Measurements from ENCODE around the gene PLEKHA5.
A peak's percentile ranks its signal among the peaks of the same experiment; 100 is the strongest.

PLEKHA5 gene

GRCh38 chr12:19220205-19220604 lies 90.7 kb downstream of the PLEKHA5 start:
- no peak overlapping the region for H3K4me3 ChIP-seq (ENCODE audit: low read length)
- peak; percentile 67 for DNase-seq (ENCODE audit: low read depth)
- TF ChIP-seq CTCF (conservative IDR thresholded peaks at IDR 0.05; ENCODE audit: low read length), result no peak

GRCh38 chr12:19220852-19221466 lies 91.4 kb downstream of the PLEKHA5 start:
- no peak for TF ChIP-seq CTCF (conservative IDR thresholded peaks at IDR 0.05; ENCODE audit: low read length)
- DNase-seq (ENCODE audit: low read depth), result peak; percentile 87
- H3K4me3 ChIP-seq (ENCODE audit: low read length), result no peak overlapping the region

- TF ChIP-seq CTCF (conservative IDR thresholded peaks at IDR 0.05; ENCODE audit: low read length), result no peak
- peak; percentile 53 for DNase-seq (ENCODE audit: low read depth)
Measured at GRCh38 chr12:19222558-19222957, 93.0 kb downstream of the PLEKHA5 start.

GRCh38 chr12:19223018-19223417 lies 93.5 kb downstream of the PLEKHA5 start:
- no peak for DNase-seq (ENCODE audit: low read depth)

More at GRCh38 chr12:19222558-19222957, 93.0 kb downstream of the PLEKHA5 start:
- H3K4me3 ChIP-seq (ENCODE audit: low read length), result no peak overlapping the region

GRCh38 chr12:19223695-19224094 lies 94.2 kb downstream of the PLEKHA5 start:
- TF ChIP-seq CTCF (conservative IDR thresholded peaks at IDR 0.05; ENCODE audit: low read length), result no peak
- peak; percentile 81 for DNase-seq (ENCODE audit: low read depth)
- H3K4me3 ChIP-seq (ENCODE audit: low read length), result no peak overlapping the region

More at GRCh38 chr12:19223018-19223417, 93.5 kb downstream of the PLEKHA5 start:
- peak; percentile 35; the same call in 1 of the 2 replicates for TF ChIP-seq CTCF (conservative IDR thresholded peaks at IDR 0.05; ENCODE audit: low read length)
- H3K4me3 ChIP-seq (ENCODE audit: low read length), result no peak overlapping the region

- DNase-seq (ENCODE audit: low read depth), result no peak
- no peak overlapping the region for H3K4me3 ChIP-seq (ENCODE audit: low read length)
- no peak for TF ChIP-seq CTCF (conservative IDR thresholded peaks at IDR 0.05; ENCODE audit: low read length)
Measured at GRCh38 chr12:19224746-19225145, 95.2 kb downstream of the PLEKHA5 start.

GRCh38 chr12:19227190-19227879 lies 97.8 kb downstream of the PLEKHA5 start:
- DNase-seq (ENCODE audit: low read depth), result no peak
- no peak overlapping the region for H3K4me3 ChIP-seq (ENCODE audit: low read length)
- TF ChIP-seq CTCF (conservative IDR thresholded peaks at IDR 0.05; ENCODE audit: low read length), result no peak

All from AG10803 (cell line).